ENCODE measurements around the gene BNC2. TPM values are rescaled to one million over a fixed set of nuclear protein-coding genes. Genes with fewer than 3 reads are reported as not detected.

Gene BNC2
- total RNA-seq, 1 experiment from 2014 or later: 2.9 TPM

DNA sequence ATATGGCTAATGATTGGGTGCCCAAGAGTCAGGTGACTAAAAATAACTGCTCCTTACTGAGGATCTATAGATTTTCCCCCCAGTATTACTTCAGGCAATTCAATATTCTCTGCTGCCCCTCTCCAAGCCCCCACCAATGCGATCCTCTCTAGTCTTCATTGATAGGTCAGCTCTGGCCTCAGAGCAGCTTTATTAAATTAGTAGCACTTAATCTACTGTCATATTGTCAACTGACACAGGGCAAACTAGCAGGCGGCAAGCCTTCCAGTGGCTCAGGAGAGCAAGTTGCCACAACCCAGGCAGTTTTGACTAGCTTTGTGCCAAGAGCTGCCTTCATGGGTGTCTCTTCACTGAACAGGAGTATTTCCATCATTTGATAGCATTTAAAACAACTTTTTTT is 462.9 kb downstream of the BNC2 start:
- BruUV-seq (replicated peaks): no TSS peak
- H3K36me3 ChIP-seq (ENCODE audit: low read depth): no peaks in the 10 kb centered on the region
- H3F3A ChIP-seq (ENCODE audit: insufficient read depth, low read depth): no peaks in the 10 kb centered on the region
- intact Hi-C loops (cut with micrococcal nuclease; ENCODE audit: unreplicated experiment): no loop called here
- H3K4me3 ChIP-seq: no peak overlapping the region
- no peaks in the 10 kb centered on the region for H3K9me3 ChIP-seq (ENCODE audit: insufficient read depth, low read depth)
- no peaks in the 10 kb centered on the region for H3K9me2 ChIP-seq (ENCODE audit: insufficient read depth)
- no peak overlapping the region for H3K27ac ChIP-seq
- TF ChIP-seq, protein P1, sequence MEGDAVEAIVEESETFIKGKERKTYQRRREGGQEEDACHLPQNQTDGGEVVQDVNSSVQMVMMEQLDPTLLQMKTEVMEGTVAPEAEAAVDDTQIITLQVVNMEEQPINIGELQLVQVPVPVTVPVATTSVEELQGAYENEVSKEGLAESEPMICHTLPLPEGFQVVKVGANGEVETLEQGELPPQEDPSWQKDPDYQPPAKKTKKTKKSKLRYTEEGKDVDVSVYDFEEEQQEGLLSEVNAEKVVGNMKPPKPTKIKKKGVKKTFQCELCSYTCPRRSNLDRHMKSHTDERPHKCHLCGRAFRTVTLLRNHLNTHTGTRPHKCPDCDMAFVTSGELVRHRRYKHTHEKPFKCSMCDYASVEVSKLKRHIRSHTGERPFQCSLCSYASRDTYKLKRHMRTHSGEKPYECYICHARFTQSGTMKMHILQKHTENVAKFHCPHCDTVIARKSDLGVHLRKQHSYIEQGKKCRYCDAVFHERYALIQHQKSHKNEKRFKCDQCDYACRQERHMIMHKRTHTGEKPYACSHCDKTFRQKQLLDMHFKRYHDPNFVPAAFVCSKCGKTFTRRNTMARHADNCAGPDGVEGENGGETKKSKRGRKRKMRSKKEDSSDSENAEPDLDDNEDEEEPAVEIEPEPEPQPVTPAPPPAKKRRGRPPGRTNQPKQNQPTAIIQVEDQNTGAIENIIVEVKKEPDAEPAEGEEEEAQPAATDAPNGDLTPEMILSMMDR (conservative IDR thresholded peaks at IDR 0.05): no peak
- no peak for TF ChIP-seq EZH2 (IDR thresholded peaks at IDR 0.05; ENCODE audit: low read depth)
- no peak for DNase-seq
- ChIA-PET CTCF (no interaction called here), POLR2A (ENCODE audit: unreplicated experiment) (no interaction called here)
- no peaks in the 10 kb centered on the region for H3K27me3 ChIP-seq (ENCODE audit: insufficient read depth, low read depth)
- H4K20me1 ChIP-seq (ENCODE audit: insufficient read depth): no peaks in the 10 kb centered on the region
- H3K4me2 ChIP-seq: no peak overlapping the region
- no peak overlapping the region for H2AFZ ChIP-seq
- no peaks in the 10 kb centered on the region for H3K4me1 ChIP-seq (replicated peaks; ENCODE audit: insufficient read depth)
- H3K79me2 ChIP-seq (ENCODE audit: low read depth): no peaks in the 10 kb centered on the region

DNA sequence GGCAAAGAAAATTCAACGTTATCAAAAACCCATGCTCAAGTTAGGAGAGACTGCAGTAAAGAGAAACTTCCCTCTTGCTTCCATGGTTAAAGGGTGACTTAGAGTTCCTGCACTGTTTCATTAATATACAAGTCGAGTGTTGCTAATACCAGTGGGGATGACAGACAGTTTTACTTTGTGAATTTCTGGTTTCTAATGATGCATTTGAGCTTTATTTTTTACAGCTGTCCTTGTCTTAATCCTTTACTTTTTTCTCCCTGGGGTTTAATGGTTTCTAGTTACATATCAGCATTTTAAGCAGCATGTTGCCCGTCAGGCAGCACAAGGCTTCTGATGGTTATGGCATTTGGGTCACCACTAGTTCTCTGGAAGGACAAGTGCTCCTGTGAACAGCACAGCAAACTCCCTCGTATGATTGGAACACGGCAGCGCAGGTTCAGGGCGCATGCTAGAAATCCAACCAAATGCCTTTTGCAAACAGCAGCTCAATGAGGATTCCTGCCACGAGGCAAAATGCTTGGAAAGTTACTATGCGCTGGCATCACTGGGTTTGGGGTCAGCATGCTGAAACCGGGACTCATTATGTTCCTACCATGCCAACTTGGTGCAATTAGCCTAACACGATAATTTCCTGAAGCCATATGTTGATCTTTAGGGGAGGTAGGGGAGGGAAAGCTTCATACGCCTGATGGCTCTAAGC is 463.8 kb downstream of the BNC2 start:
- Histone ChIP-seq H3K27ac (no peak overlapping the region), H3K79me2 (ENCODE audit: low read depth) (no peaks in the 10 kb centered on the region), H2AFZ (no peak overlapping the region), H4K20me1 (ENCODE audit: insufficient read depth) (no peaks in the 10 kb centered on the region), H3K4me1 (replicated peaks; ENCODE audit: insufficient read depth) (no peaks in the 10 kb centered on the region), H3K9me3 (ENCODE audit: insufficient read depth, low read depth) (no peaks in the 10 kb centered on the region), H3F3A (ENCODE audit: insufficient read depth, low read depth) (no peaks in the 10 kb centered on the region), H3K4me3 (no peak overlapping the region), H3K9me2 (ENCODE audit: insufficient read depth) (no peaks in the 10 kb centered on the region), H3K4me2 (no peak overlapping the region), H3K36me3 (ENCODE audit: low read depth) (no peaks in the 10 kb centered on the region), H3K27me3 (ENCODE audit: insufficient read depth, low read depth) (no peaks in the 10 kb centered on the region)
- ChIA-PET CTCF (no interaction called here), POLR2A (ENCODE audit: unreplicated experiment) (no interaction called here)
- intact Hi-C loops (cut with micrococcal nuclease; ENCODE audit: unreplicated experiment): no loop called here
- BruUV-seq (replicated peaks): no TSS peak
- DNase-seq: no peak
- no peak for TF ChIP-seq EZH2 (IDR thresholded peaks at IDR 0.05; ENCODE audit: low read depth)
- TF ChIP-seq, protein P1 (conservative IDR thresholded peaks at IDR 0.05): no peak

DNA sequence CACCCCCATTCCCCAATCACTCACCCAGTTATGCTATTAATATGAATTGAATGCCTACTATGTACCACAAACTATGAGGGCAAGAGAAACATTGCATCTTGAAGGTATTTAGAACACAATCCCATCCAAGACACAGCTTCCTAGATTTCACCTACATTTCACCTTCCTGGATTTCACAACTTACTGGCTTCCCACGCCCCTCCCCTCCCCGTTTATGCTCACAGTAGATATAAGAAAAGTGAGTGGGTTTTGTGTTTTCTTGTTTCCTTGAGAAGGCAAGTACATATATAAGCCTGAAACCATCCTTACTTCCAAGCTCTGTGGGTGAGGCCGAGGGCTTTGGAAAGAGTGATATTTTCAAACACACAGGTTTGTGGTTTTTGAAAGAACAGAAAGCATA is 465.0 kb downstream of the BNC2 start:
- ChIA-PET CTCF (no interaction called here), POLR2A (ENCODE audit: unreplicated experiment) (no interaction called here)
- Histone ChIP-seq H3K27me3 (ENCODE audit: insufficient read depth, low read depth) (no peaks in the 10 kb centered on the region), H3K36me3 (ENCODE audit: low read depth) (no peaks in the 10 kb centered on the region), H3K27ac (no peak overlapping the region), H3K4me2 (no peak overlapping the region), H3K9me2 (ENCODE audit: insufficient read depth) (no peaks in the 10 kb centered on the region), H2AFZ (no peak overlapping the region), H3K9me3 (ENCODE audit: insufficient read depth, low read depth) (no peaks in the 10 kb centered on the region), H4K20me1 (ENCODE audit: insufficient read depth) (no peaks in the 10 kb centered on the region), H3K4me1 (replicated peaks; ENCODE audit: insufficient read depth) (no peaks in the 10 kb centered on the region), H3F3A (ENCODE audit: insufficient read depth, low read depth) (no peaks in the 10 kb centered on the region), H3K4me3 (no peak overlapping the region), H3K79me2 (ENCODE audit: low read depth) (no peaks in the 10 kb centered on the region)
- no peak for TF ChIP-seq EZH2 (IDR thresholded peaks at IDR 0.05; ENCODE audit: low read depth)
- TF ChIP-seq, protein P1 (conservative IDR thresholded peaks at IDR 0.05): no peak
- intact Hi-C loops (cut with micrococcal nuclease; ENCODE audit: unreplicated experiment): no loop called here
- no peak for DNase-seq
- BruUV-seq (replicated peaks): no TSS peak

Measured in PC-9 (cell line).